Esophagus squamous epithelium (tissue), 5 donors: ENCODE measurements around the gene SLA2. TPM values are rescaled to one million over a fixed set of nuclear protein-coding genes. Genes with fewer than 3 reads are reported as not detected.

Source experiments
- DNase-seq: peaks from one replicate; lab custom pipeline; 2025; lab: John Stamatoyannopoulos, UW
- H3K27ac ChIP-seq, 4 donors: fragments of 200-600 bp; sonication (generic); one replicate each; pipeline ENCODE4 v1.5.1; 2016 to 2019; ENCODE audit warnings: mild to moderate bottlenecking in 1 of 4
- H3K27me3 ChIP-seq, 4 donors: fragments of 200-600 bp; sonication (generic); 1 replicate in 3 of 4; 2 replicates in 1 of 4; pipeline versions ENCODE4 v1.5.1 to v1.6.0; 2017 to 2021; ENCODE audit warnings: antibody characterized with exemption in 1 of 4
- H3K36me3 ChIP-seq, 3 donors: fragments of 200-600 bp; sonication (generic); one replicate each; pipeline ENCODE4 v1.5.1; 2016 to 2019
- H3K4me1 ChIP-seq, 3 donors: fragments of 200-600 bp; sonication (generic); one replicate each; pipeline ENCODE4 v1.5.1; 2017 to 2019
- H3K4me3 ChIP-seq, 4 donors: fragments of 200-600 bp; sonication (generic); 1 replicate in 3 of 4; 2 replicates in 1 of 4; pipeline ENCODE4 v1.5.1; 2016 to 2019; ENCODE audit warnings: mild to moderate bottlenecking in 2 of 4, moderate library complexity in 1 of 4
- H3K9me3 ChIP-seq, 3 donors: fragments of 200-600 bp; sonication (generic); one replicate each; pipeline ENCODE4 v1.5.1; 2016 to 2019
- POLR2A ChIP-seq, 4 donors: fragments of 450-650 bp; IDR thresholded peaks; one replicate each; pipeline ENCODE4 v1.6.1; 2017; ENCODE audit warnings: antibody characterized with exemption in 4 of 4, mild to moderate bottlenecking in 4 of 4, moderate library complexity in 3 of 4
- WGBS, 2 donors: methylation state at CpG; one replicate each; pipeline ENCODE4 v1.1.5; 2018; 5-methylcytosine and 5-hydroxymethylcytosine counted together
- intact Hi-C: fragments of 100-400 bp; cut with DNase I; formaldehyde crosslinking; loops from one replicate; pipeline ENCODE4 v1.15.0; 2022
- total RNA-seq, 4 donors: library from RNA; depleted of rRNA; stranded (reverse); fragments of >200 nt; gene quantifications; one replicate each; pipeline ENCODE4 v1.1.0, GENCODE V29; 2016
- TF ChIP-seq, protein P1 (sequence below), 6 experiments: fragments of 450-650 bp in 4 of 6; fragments of 200-600 bp in 2 of 6; sonication (generic) in 2 of 6; IDR thresholded peaks; one replicate each; pipeline ENCODE4 v1.5.1; 2016 to 2019; ENCODE audit warnings: antibody characterized with exemption in 6 of 6, mild to moderate bottlenecking in 4 of 6, moderate library complexity in 4 of 6
- donor health status: DM: yes; HTN: yes; CAD: no.

Gene SLA2
- total RNA-seq, 4 donors from 2014 or later: 0.11 to 1.9 (median 0.61) TPM; not detected in 1

DNA sequence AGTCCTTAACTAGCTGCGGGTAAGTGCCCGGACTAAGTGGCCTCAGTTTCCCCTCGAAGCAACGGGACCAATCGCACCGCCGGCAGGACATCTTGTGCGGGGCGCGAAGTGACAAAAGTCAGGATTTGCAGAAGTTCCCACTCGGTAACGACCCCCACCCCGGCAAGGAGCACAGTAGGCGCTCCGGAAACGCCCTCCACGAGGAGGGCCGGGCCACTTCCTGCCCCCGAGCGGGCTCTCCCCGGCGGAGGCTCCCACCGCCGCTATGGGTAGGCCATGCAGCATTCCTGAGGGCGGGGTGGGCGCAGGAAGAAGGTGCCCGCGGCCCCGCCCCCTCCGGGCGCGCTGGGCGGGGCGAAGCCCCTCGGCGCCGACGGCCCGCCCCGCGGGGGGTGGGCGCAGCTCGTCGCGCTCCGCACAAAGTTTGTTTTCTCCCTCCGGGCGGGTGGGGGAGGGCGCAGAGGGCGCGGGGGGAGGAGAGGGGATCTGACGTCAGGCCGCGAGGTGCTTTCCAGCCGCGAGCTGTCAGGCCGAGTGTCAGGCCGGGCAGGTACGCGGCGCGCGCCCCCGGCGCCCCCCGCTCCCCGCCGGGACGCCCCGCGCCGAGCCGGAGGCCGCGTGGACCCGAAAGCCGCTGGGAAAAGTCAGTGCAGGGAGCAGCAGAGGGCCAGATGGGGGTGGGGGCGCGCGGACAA is 72.7 kb downstream of the SLA2 start, which contains the start of gene TGIF2:
TSS of gene TGIF2 (plus strand) at position 495 of the 695 bp plus-strand sequence. CDS start 5,178 bp downstream, outside the sequence.
- DNase-seq: peak; percentile 48
- 0% methylated on average over 2 of the region's 80 CpGs for WGBS, 2 donors

DNA sequence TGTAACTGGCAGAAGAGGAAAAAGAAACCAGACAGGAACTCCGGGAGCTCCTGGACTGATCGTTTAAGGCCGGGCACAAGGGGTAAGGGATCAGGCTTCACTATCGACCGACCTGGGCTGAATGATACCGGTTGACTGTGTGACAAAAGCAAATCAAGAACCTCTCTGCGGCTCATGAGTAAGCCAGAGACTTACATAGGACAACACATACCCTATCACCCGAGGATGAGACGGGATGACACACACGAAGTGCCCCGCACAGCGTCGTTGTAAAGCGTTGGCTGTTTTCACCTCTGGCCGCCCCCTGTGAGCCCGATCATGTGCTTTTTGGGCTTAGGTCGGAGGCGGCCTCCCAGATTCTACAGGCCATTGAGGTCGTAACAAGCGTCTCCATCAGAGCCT is 73.3 kb downstream of the SLA2 start:
- Histone ChIP-seq H3K4me1 (peaks cover 10 to 49% (median 17%) of the 10 kb centered on the region in 3 donors), H3K27me3 (peaks cover 0 to 29% (median 0%) of the 10 kb centered on the region in 4 donors), H3K36me3 (no peaks in the 10 kb centered on the region), H3K9me3 (no peaks in the 10 kb centered on the region), H3K27ac (peak overlapping the region; percentile 82 to 95 (median 92)), H3K4me3 (peak overlapping the region; percentile 47 to 89 (median 80))
- intact Hi-C loops: no loop called here
- WGBS, 2 donors: 16 to 18% methylated on average over 18 of the region's 20 CpGs
- TF ChIP-seq, protein P1, sequence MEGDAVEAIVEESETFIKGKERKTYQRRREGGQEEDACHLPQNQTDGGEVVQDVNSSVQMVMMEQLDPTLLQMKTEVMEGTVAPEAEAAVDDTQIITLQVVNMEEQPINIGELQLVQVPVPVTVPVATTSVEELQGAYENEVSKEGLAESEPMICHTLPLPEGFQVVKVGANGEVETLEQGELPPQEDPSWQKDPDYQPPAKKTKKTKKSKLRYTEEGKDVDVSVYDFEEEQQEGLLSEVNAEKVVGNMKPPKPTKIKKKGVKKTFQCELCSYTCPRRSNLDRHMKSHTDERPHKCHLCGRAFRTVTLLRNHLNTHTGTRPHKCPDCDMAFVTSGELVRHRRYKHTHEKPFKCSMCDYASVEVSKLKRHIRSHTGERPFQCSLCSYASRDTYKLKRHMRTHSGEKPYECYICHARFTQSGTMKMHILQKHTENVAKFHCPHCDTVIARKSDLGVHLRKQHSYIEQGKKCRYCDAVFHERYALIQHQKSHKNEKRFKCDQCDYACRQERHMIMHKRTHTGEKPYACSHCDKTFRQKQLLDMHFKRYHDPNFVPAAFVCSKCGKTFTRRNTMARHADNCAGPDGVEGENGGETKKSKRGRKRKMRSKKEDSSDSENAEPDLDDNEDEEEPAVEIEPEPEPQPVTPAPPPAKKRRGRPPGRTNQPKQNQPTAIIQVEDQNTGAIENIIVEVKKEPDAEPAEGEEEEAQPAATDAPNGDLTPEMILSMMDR (IDR thresholded peaks at IDR 0.05): no peak
- no peak for TF ChIP-seq POLR2A (IDR thresholded peaks at IDR 0.05)
- DNase-seq: no peak

More for the DNA sequence above, 72.7 kb downstream of the SLA2 start, which contains the start of gene TGIF2:
- intact Hi-C loops: no loop called here
- H3K27me3 ChIP-seq: peaks cover 0 to 29% (median 0%) of the 10 kb centered on the region in 4 donors
- peaks cover 0 to under 1% (median 0%) of the 10 kb centered on the region in 3 donors for H3K36me3 ChIP-seq
- peak within 1 kb of the TSS; percentile 82 to 95 (median 92) for H3K27ac ChIP-seq
- H3K9me3 ChIP-seq: no peaks in the 10 kb centered on the region
- peak in 1 of 4 donors; percentile 61 for TF ChIP-seq POLR2A (IDR thresholded peaks at IDR 0.05)
- TF ChIP-seq, protein P1 (IDR thresholded peaks at IDR 0.05): no peak
- peak within 1 kb of the TSS; percentile 47 to 89 (median 80) for H3K4me3 ChIP-seq
- peaks cover 10 to 49% (median 17%) of the 10 kb centered on the region in 3 donors for H3K4me1 ChIP-seq

DNA sequence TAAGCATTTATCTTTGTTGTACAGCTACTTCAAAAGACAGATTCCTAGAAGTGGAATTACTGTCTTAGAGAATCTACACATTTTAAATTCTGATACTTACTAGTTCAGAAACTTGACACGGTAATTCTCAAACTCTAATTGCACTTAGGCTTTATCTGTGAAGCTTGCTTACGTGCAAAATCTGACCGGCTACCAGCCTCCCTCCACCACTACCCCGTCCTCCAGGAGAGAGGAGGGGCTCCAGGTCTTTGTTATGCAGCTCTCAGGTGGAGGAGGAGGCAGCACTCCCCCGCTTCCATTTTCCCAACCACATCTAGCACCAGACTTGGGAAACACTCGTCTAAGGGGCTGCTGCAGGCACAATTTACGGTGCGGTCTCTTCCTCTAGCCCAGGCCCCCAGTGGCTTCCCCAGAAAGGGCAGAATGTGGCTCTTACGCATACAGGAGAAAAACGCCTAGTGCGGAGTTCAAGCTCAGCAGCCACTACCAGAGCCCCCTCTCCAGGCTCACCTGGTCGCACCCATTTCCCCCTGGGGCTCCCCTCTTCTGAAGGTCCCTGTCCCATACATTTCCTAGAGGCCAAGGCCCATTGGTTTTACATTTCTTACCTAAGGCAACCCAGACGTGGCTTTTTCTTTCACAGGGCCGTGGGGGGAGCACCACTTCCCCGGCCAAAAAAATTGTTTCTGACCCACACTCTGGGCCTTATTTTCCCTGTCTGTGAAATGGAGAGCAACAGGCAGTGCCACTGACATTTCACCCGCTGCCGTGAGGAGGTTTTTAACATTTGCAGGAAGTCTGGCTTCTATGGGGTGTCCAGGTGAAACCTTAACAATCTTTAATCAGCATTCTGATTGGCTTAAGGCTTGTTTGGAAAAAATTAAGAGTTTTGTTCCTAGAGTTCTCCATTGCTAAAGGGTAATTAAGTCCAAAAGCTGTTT is 74.2 kb downstream of the SLA2 start:
- 61 to 62% methylated on average over 11 to 13 of the region's 17 CpGs for WGBS, 2 donors
- DNase-seq: no peak
- intact Hi-C loops: no loop called here
- Histone ChIP-seq H3K4me1 (peaks cover 10 to 49% (median 17%) of the 10 kb centered on the region in 3 donors), H3K9me3 (no peaks in the 10 kb centered on the region), H3K36me3 (no peaks in the 10 kb centered on the region), H3K27me3 (peaks cover 0 to 29% (median 0%) of the 10 kb centered on the region in 4 donors), H3K4me3 (no peak overlapping the region), H3K27ac (peak overlapping the region; percentile 82 to 95 (median 92))
- TF ChIP-seq, protein P1 (IDR thresholded peaks at IDR 0.05): no peak
- TF ChIP-seq POLR2A (IDR thresholded peaks at IDR 0.05): no peak

GRCh38 chr20:36569847-36570429 is 76.1 kb downstream of the SLA2 start:
- 41 to 69% methylated on average over 6 to 7 of the region's 7 CpGs for WGBS, 2 donors

More at GRCh38 chr20:36569847-36570429, 76.1 kb downstream of the SLA2 start:
- TF ChIP-seq, protein P1 (IDR thresholded peaks at IDR 0.05): no peak
- no peak for TF ChIP-seq POLR2A (IDR thresholded peaks at IDR 0.05)
- H3K9me3 ChIP-seq: peaks cover 0 to 11% (median 4%) of the 10 kb centered on the region in 3 donors
- H3K4me1 ChIP-seq: peaks cover 5 to 31% (median 10%) of the 10 kb centered on the region in 3 donors
- no peak overlapping the region for H3K4me3 ChIP-seq
- peaks cover 0 to 29% (median 0%) of the 10 kb centered on the region in 4 donors for H3K27me3 ChIP-seq
- intact Hi-C loops: no loop called here
- no peak overlapping the region for H3K27ac ChIP-seq
- no peak for DNase-seq
- H3K36me3 ChIP-seq: no peaks in the 10 kb centered on the region
